H1 (cell line): Measurements from ENCODE around the gene C18orf54. TPM values are rescaled to one million over a fixed set of nuclear protein-coding genes. Genes with fewer than 3 reads are reported as not detected.

ENCODE experiments used
- CTCF ChIA-PET: fragments of 300-600 bp; sonication (Branson Sonifier 250); formaldehyde crosslinking; loops from one replicate; lab custom pipeline; 2021; ENCODE audit not compliant: partially characterized antibody; lab: Charles Lee
- POLR2A ChIA-PET: fragments of 300-600 bp; sonication (Branson Sonifier 250); formaldehyde crosslinking; loops from one replicate; lab custom pipeline; 2021; ENCODE audit warnings: inconsistent platforms; ENCODE audit not compliant: partially characterized antibody; lab: Charles Lee
- DNase-seq, 2 experiments: peaks; one replicate each; pipeline versions ENCODE4 v3.0.0 to v3.0.0-alpha.2; 2010 to 2022; ENCODE audit warnings: low spot score in 2 of 2, low read depth in 1 of 2, mixed read lengths in 1 of 2
- FAIRE-seq: peaks from 2 replicates; lab custom pipeline; 2011; peaks lifted over from hg19 to GRCh38; lab: Jason Lieb, UNC
- H2AFZ ChIP-seq: 2 replicates; pipeline ENCODE4 v1.8.1; 2012; ENCODE audit warnings: low read length, inconsistent platforms
- H2AK5ac ChIP-seq: 2 replicates; pipeline ENCODE4 v1.6.1; 2013; ENCODE audit warnings: low read depth, low read length
- H2BK120ac ChIP-seq: replicated peaks from 2 replicates; pipeline ENCODE3; 2013; ENCODE audit warnings: low read depth, low read length, inconsistent platforms
- H2BK12ac ChIP-seq: 2 replicates; pipeline ENCODE4 v1.6.1; 2013; ENCODE audit warnings: low read depth, low read length
- H2BK15ac ChIP-seq: 2 replicates; pipeline ENCODE4 v1.6.1; 2013; ENCODE audit warnings: low read length
- H2BK20ac ChIP-seq: 2 replicates; pipeline ENCODE4 v1.6.1; 2013; ENCODE audit warnings: low read length
- H2BK5ac ChIP-seq: 2 replicates; pipeline ENCODE4 v1.6.1; 2013; ENCODE audit warnings: low read depth, low read length
- H3K14ac ChIP-seq: 2 replicates; pipeline ENCODE4 v1.6.1; 2013; ENCODE audit warnings: inconsistent platforms; ENCODE audit not compliant: insufficient read length
- H3K18ac ChIP-seq: 2 replicates; pipeline ENCODE4 v1.6.1; 2013; ENCODE audit warnings: low read length; ENCODE audit errors: extremely low read depth
- H3K23ac ChIP-seq: 2 replicates; pipeline ENCODE4 v1.6.1; 2013; ENCODE audit warnings: inconsistent platforms; ENCODE audit not compliant: insufficient read length
- H3K23me2 ChIP-seq: 2 replicates; pipeline ENCODE4 v1.6.1; 2013; ENCODE audit warnings: low read depth, low read length
- H3K27ac ChIP-seq: 2 replicates; pipeline ENCODE4 v1.6.1; 2011; ENCODE audit warnings: low read depth, low read length, inconsistent platforms
- H3K27me3 ChIP-seq, 4 experiments: replicated peaks in 1 of 4; 1 replicate in 1 of 4; 2 replicates in 3 of 4; pipeline versions ENCODE4 v1.6.1 to v1.8.1; 2011 to 2013; ENCODE audit warnings: low read length in 3 of 4, mild to moderate bottlenecking in 3 of 4, inconsistent platforms in 2 of 4, mixed read lengths in 2 of 4, moderate library complexity in 1 of 4; ENCODE audit not compliant: control insufficient read depth in 3 of 4, insufficient read depth in 3 of 4; ENCODE audit errors: extremely low read depth in 1 of 4
- H3K36me3 ChIP-seq, 4 experiments: 2 replicates each; pipeline versions ENCODE4 v1.6.1 to v1.8.1; 2011 to 2013; ENCODE audit warnings: mild to moderate bottlenecking in 4 of 4, low read length in 3 of 4, moderate library complexity in 2 of 4, control low read depth in 1 of 4, inconsistent platforms in 1 of 4; ENCODE audit not compliant: insufficient read depth in 4 of 4, control insufficient read depth in 2 of 4
- H3K4ac ChIP-seq: replicated peaks from 2 replicates; pipeline ENCODE3; 2013; ENCODE audit warnings: low read length, low read depth, mixed read lengths, inconsistent platforms; ENCODE audit not compliant: insufficient read length
- H3K4me1 ChIP-seq, 4 experiments: replicated peaks in 1 of 4; 1 replicate in 1 of 4; 2 replicates in 3 of 4; pipeline versions ENCODE4 v1.6.1 to v1.8.1; 2011 to 2013; ENCODE audit warnings: low read length in 3 of 4, inconsistent platforms in 2 of 4, mixed read lengths in 1 of 4; ENCODE audit not compliant: insufficient read depth in 4 of 4, control insufficient read depth in 3 of 4
- H3K4me2 ChIP-seq, 2 experiments: 2 replicates each; pipeline versions ENCODE4 v1.6.1 to v1.8.1; 2011 to 2013; ENCODE audit warnings: low read depth in 2 of 2, low read length in 2 of 2, control low read depth in 1 of 2, inconsistent platforms in 1 of 2, mild to moderate bottlenecking in 1 of 2; ENCODE audit not compliant: insufficient read depth in 1 of 2
- H3K4me3 ChIP-seq, 4 experiments: fragments of 200-600, 300-600 bp in 1 of 4; sonication (generic), shearing (Covaris generic), sonication (Bioruptor Twin) in 1 of 4; 2 replicates each; pipeline versions ENCODE4 v1.5.1 to v1.8.1; 2011 to 2016; ENCODE audit warnings: low read length in 4 of 4, low read depth in 3 of 4, control low read depth in 2 of 4, inconsistent platforms in 2 of 4, mild to moderate bottlenecking in 2 of 4, mixed read lengths in 1 of 4, moderate library complexity in 1 of 4; ENCODE audit not compliant: insufficient read depth in 2 of 4; ENCODE audit errors: extremely low read depth in 1 of 4
- H3K56ac ChIP-seq: replicated peaks from 2 replicates; pipeline ENCODE3; 2013; ENCODE audit warnings: low read depth, mild to moderate bottlenecking, mixed read lengths, low read length, inconsistent platforms; ENCODE audit not compliant: insufficient read length
- H3K79me1 ChIP-seq: 2 replicates; pipeline ENCODE4 v1.6.1; 2013; ENCODE audit warnings: low read depth, low read length, control low read depth
- H3K79me2 ChIP-seq, 2 experiments: 2 replicates each; pipeline versions ENCODE4 v1.6.1 to v1.8.1; 2012 to 2013; ENCODE audit warnings: low read length in 2 of 2, mild to moderate bottlenecking in 2 of 2, inconsistent platforms in 1 of 2; ENCODE audit not compliant: insufficient read depth in 2 of 2, control insufficient read depth in 1 of 2
- H3K9ac ChIP-seq, 4 experiments: replicated peaks in 1 of 4; 1 replicate in 1 of 4; 2 replicates in 3 of 4; pipeline versions ENCODE4 v1.6.1 to v1.8.1; 2011 to 2013; ENCODE audit warnings: low read depth in 3 of 4, low read length in 3 of 4, control low read depth in 2 of 4, mild to moderate bottlenecking in 2 of 4, moderate library complexity in 2 of 4, inconsistent platforms in 1 of 4; ENCODE audit errors: extremely low read depth in 1 of 4
- H3K9me3 ChIP-seq, 2 experiments: 2 replicates each; pipeline versions ENCODE4 v1.6.1 to v1.8.1; 2012 to 2013; ENCODE audit warnings: mild to moderate bottlenecking in 2 of 2, moderate library complexity in 2 of 2, control low read depth in 1 of 2, inconsistent platforms in 1 of 2, low read depth in 1 of 2, low read length in 1 of 2, mixed read lengths in 1 of 2; ENCODE audit not compliant: insufficient read depth in 2 of 2
- H4K20me1 ChIP-seq, 2 experiments: replicated peaks in 1 of 2; 2 replicates each; pipeline versions ENCODE3 to v1.8.1; 2011 to 2013; ENCODE audit warnings: inconsistent platforms in 2 of 2, low read length in 2 of 2, mild to moderate bottlenecking in 1 of 2; ENCODE audit not compliant: insufficient read depth in 2 of 2, control insufficient read depth in 1 of 2
- H4K5ac ChIP-seq: 2 replicates; pipeline ENCODE4 v1.6.1; 2013; ENCODE audit warnings: low read length, low read depth, mixed read lengths, inconsistent platforms; ENCODE audit not compliant: insufficient read length
- H4K8ac ChIP-seq: 2 replicates; pipeline ENCODE4 v1.8.0; 2013; ENCODE audit warnings: mild to moderate bottlenecking, moderate library complexity, low read length, inconsistent platforms; ENCODE audit not compliant: insufficient read depth; ENCODE audit errors: extremely low read depth
- H4K91ac ChIP-seq: replicated peaks from 2 replicates; pipeline ENCODE3; 2013; ENCODE audit warnings: low read length, mixed read lengths, inconsistent platforms; ENCODE audit not compliant: insufficient read length
- ATF2 ChIP-seq: IDR thresholded peaks from 2 replicates; pipeline ENCODE4 v1.6.1; 2012; ENCODE audit warnings: low read length, inconsistent platforms
- CEBPB ChIP-seq: IDR thresholded peaks from 2 replicates; pipeline ENCODE4 v1.6.1; 2012; ENCODE audit warnings: low read depth, low read length
- CHD1 ChIP-seq: IDR thresholded peaks from 2 replicates; pipeline ENCODE4 v1.6.1; 2012; ENCODE audit warnings: low read depth, low read length, improper control_type of control experiment
- CTBP2 ChIP-seq: IDR thresholded peaks from 2 replicates; pipeline ENCODE4 v1.7.0; 2011; ENCODE audit warnings: borderline replicate concordance, mild to moderate bottlenecking, moderate library complexity, mixed read lengths, low read length; ENCODE audit not compliant: insufficient read depth, insufficient read length
- GTF2F1 ChIP-seq: IDR thresholded peaks from 2 replicates; pipeline ENCODE4 v1.6.1; 2012; ENCODE audit warnings: low read depth, low read length, improper control_type of control experiment, borderline replicate concordance
- KDM1A ChIP-seq: fragments of 200-600, 300-600 bp; sonication (generic); IDR thresholded peaks from 2 replicates; pipeline ENCODE4 v1.7.1; 2016; ENCODE audit warnings: mild to moderate bottlenecking, low read length, borderline replicate concordance
- MAFK ChIP-seq: IDR thresholded peaks from 2 replicates; pipeline ENCODE4 v1.6.1; 2012; ENCODE audit warnings: low read depth, mild to moderate bottlenecking, improper control_type of control experiment, low read length
- NRF1 ChIP-seq: IDR thresholded peaks from 2 replicates; pipeline ENCODE4 v1.6.1; 2011; ENCODE audit warnings: mild to moderate bottlenecking, low read depth, low read length, improper control_type of control experiment
- RBBP5 ChIP-seq: IDR thresholded peaks from 2 replicates; pipeline ENCODE4 v1.7.1; 2012; ENCODE audit warnings: low read depth, mild to moderate bottlenecking, inconsistent platforms, low read length, moderate library complexity, borderline replicate concordance
- SIX5 ChIP-seq: IDR thresholded peaks from 2 replicates; pipeline ENCODE4 v1.6.1; 2011; ENCODE audit warnings: mild to moderate bottlenecking, low read depth, low read length
- polyA plus RNA-seq, 7 experiments: library from polyadenylated mRNA; depleted of rRNA in 3 of 7; stranded (reverse) in 5 of 7; unstranded in 2 of 7; fragments of >200 nt in 5 of 7; fragments of 200-250 nt in 2 of 7; gene quantifications; 1 replicate in 5 of 7; 2 replicates in 1 of 7; 4 replicates in 1 of 7; pipeline versions ENCODE4 v1.2.1 to v1.2.3, GENCODE V29; 2011 to 2013; ENCODE audit warnings: missing spikeins in 2 of 7, mixed read lengths in 2 of 7
- total RNA-seq: library from RNA; stranded (reverse); fragmentation: NEBNext Ultra II Directional; extraction: Animal tissue kit (Norgen Biotek cat#: 25700); gene quantifications from 2 replicates; pipeline ENCODE4 v1.2.1, GENCODE V29; 2021
- TF ChIP-seq, protein P1 (sequence below): IDR thresholded peaks from 2 replicates; pipeline ENCODE4 v1.6.1; 2012; ENCODE audit warnings: inconsistent platforms

The C18orf54 gene
- total and polyA plus RNA-seq, 2 of the 8 experiments (the other 6 are each of a cell fraction or from before 2014, with no cell fraction given), result 6.7 to 30.9 TPM

- Histone ChIP-seq H3K23me2 (no peaks in the 10 kb centered on the region), H3K27ac (no peak overlapping the region), H3K9ac (no peak overlapping the region), H3K4me3 (no peak overlapping the region), H3K79me1 (no peaks in the 10 kb centered on the region), H3K4me1 (no peaks in the 10 kb centered on the region; a peak in 1 of 7 replicates), H2BK20ac (no peak overlapping the region), H4K20me1 (no peaks in the 10 kb centered on the region), H3K9me3 (no peaks in the 10 kb centered on the region), H4K8ac (no peak overlapping the region), H4K91ac (no peak overlapping the region), H3K79me2 (no peaks in the 10 kb centered on the region), H3K36me3 (no peaks in the 10 kb centered on the region), H3K14ac (no peak overlapping the region), H2AK5ac (no peak overlapping the region), H2BK15ac (no peak overlapping the region), H3K23ac (no peak overlapping the region), H4K5ac (no peak overlapping the region), H3K56ac (no peak overlapping the region), H3K27me3 (no peaks in the 10 kb centered on the region), H2BK120ac (no peak overlapping the region), H3K4me2 (no peak overlapping the region), H3K4ac (no peak overlapping the region), H2AFZ (no peak overlapping the region), H2BK5ac (no peak overlapping the region), H3K18ac (no peak overlapping the region), H2BK12ac (no peak overlapping the region)
- TF ChIP-seq NRF1 (no peak), RBBP5 (no peak), CTBP2 (no peak), CEBPB (no peak), GTF2F1 (no peak), MAFK (no peak), SIX5 (no peak), CHD1 (no peak), ATF2 (no peak), KDM1A (no peak)
- TF ChIP-seq, protein P1, sequence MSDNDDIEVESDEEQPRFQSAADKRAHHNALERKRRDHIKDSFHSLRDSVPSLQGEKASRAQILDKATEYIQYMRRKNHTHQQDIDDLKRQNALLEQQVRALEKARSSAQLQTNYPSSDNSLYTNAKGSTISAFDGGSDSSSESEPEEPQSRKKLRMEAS, result no peak
- DNase-seq (no peak), FAIRE-seq (no peak)
- POLR2A ChIA-PET, result no interaction called here
- CTCF ChIA-PET, result interaction anchor here (0.7 to 1.2 kb wide), 4 partner anchors 13 to 266 kb away, joined by 3 to 8 read pairs (median 4); no protein-coding TSS in a partner anchor
These were observed 47.6 kb downstream of the C18orf54 start for GRCh38 chr18:54405290-54405689.
